ENCODE results near the gene OTULIN.

DNA sequence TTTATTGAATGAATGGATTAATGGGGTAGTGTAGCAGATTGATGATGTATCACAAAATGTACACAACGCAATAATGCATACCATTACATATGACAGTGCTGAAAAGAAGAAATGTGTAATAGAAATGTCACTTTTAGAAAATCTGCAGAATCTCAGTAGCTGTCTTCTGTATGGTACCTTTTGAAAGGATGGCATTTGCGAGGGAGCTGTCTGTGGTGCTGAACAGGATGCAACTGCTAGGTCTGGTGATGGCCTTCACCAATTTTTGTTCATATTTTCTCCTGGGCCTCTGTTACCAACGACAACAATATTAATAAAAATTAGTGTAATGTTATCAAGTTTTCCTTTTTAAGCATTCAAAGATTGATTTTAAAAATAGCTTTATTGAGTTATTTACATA, 36.2 kb upstream of the OTULIN start:
- TF ChIP-seq, protein P1, sequence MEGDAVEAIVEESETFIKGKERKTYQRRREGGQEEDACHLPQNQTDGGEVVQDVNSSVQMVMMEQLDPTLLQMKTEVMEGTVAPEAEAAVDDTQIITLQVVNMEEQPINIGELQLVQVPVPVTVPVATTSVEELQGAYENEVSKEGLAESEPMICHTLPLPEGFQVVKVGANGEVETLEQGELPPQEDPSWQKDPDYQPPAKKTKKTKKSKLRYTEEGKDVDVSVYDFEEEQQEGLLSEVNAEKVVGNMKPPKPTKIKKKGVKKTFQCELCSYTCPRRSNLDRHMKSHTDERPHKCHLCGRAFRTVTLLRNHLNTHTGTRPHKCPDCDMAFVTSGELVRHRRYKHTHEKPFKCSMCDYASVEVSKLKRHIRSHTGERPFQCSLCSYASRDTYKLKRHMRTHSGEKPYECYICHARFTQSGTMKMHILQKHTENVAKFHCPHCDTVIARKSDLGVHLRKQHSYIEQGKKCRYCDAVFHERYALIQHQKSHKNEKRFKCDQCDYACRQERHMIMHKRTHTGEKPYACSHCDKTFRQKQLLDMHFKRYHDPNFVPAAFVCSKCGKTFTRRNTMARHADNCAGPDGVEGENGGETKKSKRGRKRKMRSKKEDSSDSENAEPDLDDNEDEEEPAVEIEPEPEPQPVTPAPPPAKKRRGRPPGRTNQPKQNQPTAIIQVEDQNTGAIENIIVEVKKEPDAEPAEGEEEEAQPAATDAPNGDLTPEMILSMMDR (IDR thresholded peaks at IDR 0.05): no peak
- TF ChIP-seq POLR2A (IDR thresholded peaks at IDR 0.05): no peak
